Measurements from ENCODE around the gene SRD5A1. TPM values are rescaled to one million over a fixed set of nuclear protein-coding genes. Genes with fewer than 3 reads are reported as not detected.

The SRD5A1 gene
- total RNA-seq, 2 experiments from 2014 or later, result 11.0 to 16.2 TPM

DNA sequence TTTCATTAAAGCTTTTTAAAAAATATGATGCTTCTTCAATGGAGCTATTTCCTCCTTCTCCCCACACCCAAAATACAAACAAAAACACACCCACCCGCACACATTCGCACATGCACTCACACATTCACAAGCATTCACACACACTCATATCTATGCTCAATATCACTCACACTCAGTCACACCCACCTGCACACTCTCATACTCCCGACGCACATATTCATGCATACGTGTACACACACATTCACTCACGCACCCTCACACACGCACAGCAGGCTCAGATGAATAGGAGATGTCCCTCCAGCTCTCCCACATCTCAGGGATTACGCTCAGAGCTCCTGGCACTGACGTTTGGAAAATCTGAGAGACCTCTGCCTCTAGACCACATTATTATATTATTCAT lies 54.3 kb downstream of the SRD5A1 start:
- DNase-seq (no peak), ATAC-seq (no peak)
- peaks cover 48% of the 10 kb centered on the region for H3K27me3 Mint-ChIP-seq
- H3K4me1 Mint-ChIP-seq, result no peaks in the 10 kb centered on the region
- H3K36me3 Mint-ChIP-seq, result no peaks in the 10 kb centered on the region
- H3K4me3 Mint-ChIP-seq, result no peak overlapping the region
- no peaks in the 10 kb centered on the region for H3K9me3 Mint-ChIP-seq (ENCODE audit: low read depth)
- CTCF ChIA-PET, result no interaction called here
- no peak overlapping the region for H3K27ac Mint-ChIP-seq

GRCh38 chr5:6692906-6693305 lies 59.7 kb downstream of the SRD5A1 start:
- ATAC-seq (no peak), DNase-seq (no peak)
- H3K4me1 Mint-ChIP-seq, result no peaks in the 10 kb centered on the region
- H3K9me3 Mint-ChIP-seq (ENCODE audit: low read depth), result no peaks in the 10 kb centered on the region
- no peaks in the 10 kb centered on the region for H3K36me3 Mint-ChIP-seq
- peaks cover 60% of the 10 kb centered on the region for H3K27me3 Mint-ChIP-seq
- CTCF ChIA-PET, result interaction anchor here (0.6 kb wide), 1 partner anchor 411 kb away, joined by 3 read pairs; no protein-coding TSS in a partner anchor
- no peak overlapping the region for H3K27ac Mint-ChIP-seq
- no peak overlapping the region for H3K4me3 Mint-ChIP-seq

- ATAC-seq (no peak), DNase-seq (no peak)
- Mint-ChIP-seq H3K27me3 (peaks cover 59% of the 10 kb centered on the region), H3K9me3 (ENCODE audit: low read depth) (no peaks in the 10 kb centered on the region), H3K27ac (no peak overlapping the region), H3K4me3 (no peak overlapping the region), H3K36me3 (no peaks in the 10 kb centered on the region), H3K4me1 (no peaks in the 10 kb centered on the region)
- CTCF ChIA-PET, result no interaction called here
Observed at GRCh38 chr5:6698696-6699095, 65.5 kb downstream of the SRD5A1 start.

- ATAC-seq (no peak), DNase-seq (no peak)
- Mint-ChIP-seq H3K4me3 (no peak overlapping the region), H3K36me3 (no peaks in the 10 kb centered on the region), H3K4me1 (peaks cover 3% of the 10 kb centered on the region), H3K9me3 (ENCODE audit: low read depth) (no peaks in the 10 kb centered on the region), H3K27ac (no peak overlapping the region), H3K27me3 (peaks cover 54% of the 10 kb centered on the region)
- CTCF ChIA-PET, result no interaction called here
Observed at GRCh38 chr5:6699357-6699756, 66.1 kb downstream of the SRD5A1 start.

GRCh38 chr5:6700074-6700684 lies 66.9 kb downstream of the SRD5A1 start:
- Mint-ChIP-seq H3K4me3 (no peak overlapping the region), H3K27ac (no peak overlapping the region), H3K36me3 (no peaks in the 10 kb centered on the region), H3K9me3 (ENCODE audit: low read depth) (no peaks in the 10 kb centered on the region), H3K4me1 (peaks cover 4% of the 10 kb centered on the region), H3K27me3 (peaks cover 49% of the 10 kb centered on the region)
- DNase-seq (no peak), ATAC-seq (no peak)
- CTCF ChIA-PET, result no interaction called here

GRCh38 chr5:6700685-6701355 lies 67.6 kb downstream of the SRD5A1 start:
- Mint-ChIP-seq H3K36me3 (no peaks in the 10 kb centered on the region), H3K4me3 (no peak overlapping the region), H3K27ac (no peak overlapping the region), H3K4me1 (peaks cover 8% of the 10 kb centered on the region), H3K9me3 (ENCODE audit: low read depth) (no peaks in the 10 kb centered on the region), H3K27me3 (peaks cover 46% of the 10 kb centered on the region)
- ATAC-seq (no peak), DNase-seq (no peak)
- CTCF ChIA-PET, result no interaction called here

GRCh38 chr5:6701491-6701890 lies 68.3 kb downstream of the SRD5A1 start:
- Mint-ChIP-seq H3K36me3 (no peaks in the 10 kb centered on the region), H3K27me3 (peaks cover 43% of the 10 kb centered on the region), H3K4me3 (no peak overlapping the region), H3K4me1 (peaks cover 11% of the 10 kb centered on the region), H3K27ac (no peak overlapping the region), H3K9me3 (ENCODE audit: low read depth) (no peaks in the 10 kb centered on the region)
- ATAC-seq, result no peak
- no peak for DNase-seq
- CTCF ChIA-PET, result no interaction called here

GRCh38 chr5:6702633-6703032 lies 69.4 kb downstream of the SRD5A1 start:
- Mint-ChIP-seq H3K36me3 (no peaks in the 10 kb centered on the region), H3K9me3 (ENCODE audit: low read depth) (no peaks in the 10 kb centered on the region), H3K27me3 (peaks cover 32% of the 10 kb centered on the region), H3K4me3 (no peak overlapping the region), H3K27ac (no peak overlapping the region), H3K4me1 (peaks cover 11% of the 10 kb centered on the region)
- CTCF ChIA-PET, result no interaction called here
- DNase-seq (no peak), ATAC-seq (no peak)

GRCh38 chr5:6703806-6704205 lies 70.6 kb downstream of the SRD5A1 start:
- Mint-ChIP-seq H3K4me3 (no peak overlapping the region), H3K27ac (no peak overlapping the region), H3K9me3 (ENCODE audit: low read depth) (no peaks in the 10 kb centered on the region), H3K36me3 (no peaks in the 10 kb centered on the region), H3K27me3 (peaks cover 25% of the 10 kb centered on the region), H3K4me1 (peaks cover 11% of the 10 kb centered on the region)
- DNase-seq (no peak), ATAC-seq (no peak)
- CTCF ChIA-PET, result no interaction called here

DNA sequence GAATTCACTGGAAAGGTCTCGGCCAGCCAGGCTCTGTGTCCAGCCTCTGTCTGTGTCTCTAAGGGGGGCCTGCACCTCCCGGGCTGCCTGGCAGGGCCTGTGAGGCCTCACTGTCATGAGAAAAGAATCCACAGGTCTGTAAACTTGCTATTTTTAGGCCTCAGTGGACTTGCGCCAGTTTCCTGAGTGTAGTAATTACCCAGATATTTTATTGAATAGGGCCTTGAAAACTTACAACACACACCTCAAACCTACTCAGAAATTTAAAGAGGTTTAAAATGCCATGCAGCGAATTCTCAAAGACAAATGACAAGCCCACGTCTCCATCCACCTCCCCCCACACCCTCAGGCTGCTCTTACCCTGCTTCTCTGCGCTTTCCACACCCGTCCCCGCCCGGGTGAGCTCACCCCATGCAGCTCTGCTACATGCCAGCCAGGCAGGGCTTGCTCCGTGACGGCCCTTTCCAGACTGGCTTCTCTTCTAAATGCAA lies 71.2 kb downstream of the SRD5A1 start:
- CTCF ChIA-PET, result no interaction called here
- no peak for ATAC-seq
- Mint-ChIP-seq H3K4me1 (peaks cover 11% of the 10 kb centered on the region), H3K27me3 (peaks cover 19% of the 10 kb centered on the region), H3K27ac (no peak overlapping the region), H3K4me3 (no peak overlapping the region), H3K9me3 (ENCODE audit: low read depth) (no peaks in the 10 kb centered on the region), H3K36me3 (no peaks in the 10 kb centered on the region)
- DNase-seq, result no peak

GRCh38 chr5:6705088-6705487 lies 71.8 kb downstream of the SRD5A1 start:
- Mint-ChIP-seq H3K4me1 (peaks cover 11% of the 10 kb centered on the region), H3K27me3 (peaks cover 15% of the 10 kb centered on the region), H3K36me3 (no peaks in the 10 kb centered on the region), H3K9me3 (ENCODE audit: low read depth) (no peaks in the 10 kb centered on the region), H3K4me3 (no peak overlapping the region), H3K27ac (no peak overlapping the region)
- CTCF ChIA-PET, result no interaction called here
- DNase-seq, result no peak
- ATAC-seq, result no peak

GRCh38 chr5:6705959-6706358 lies 72.7 kb downstream of the SRD5A1 start:
- peaks cover 8% of the 10 kb centered on the region for H3K27me3 Mint-ChIP-seq
- ATAC-seq (no peak), DNase-seq (no peak)
- H3K4me1 Mint-ChIP-seq, result peaks cover 11% of the 10 kb centered on the region
- CTCF ChIA-PET, result no interaction called here
- no peaks in the 10 kb centered on the region for H3K36me3 Mint-ChIP-seq
- no peak overlapping the region for H3K27ac Mint-ChIP-seq
- H3K4me3 Mint-ChIP-seq, result no peak overlapping the region
- no peaks in the 10 kb centered on the region for H3K9me3 Mint-ChIP-seq (ENCODE audit: low read depth)

- DNase-seq, result no peak
- Mint-ChIP-seq H3K4me3 (no peak overlapping the region), H3K9me3 (ENCODE audit: low read depth) (no peaks in the 10 kb centered on the region), H3K27ac (no peak overlapping the region), H3K27me3 (peaks cover 2% of the 10 kb centered on the region), H3K36me3 (no peaks in the 10 kb centered on the region), H3K4me1 (peaks cover 21% of the 10 kb centered on the region)
- no peak for ATAC-seq
- CTCF ChIA-PET, result no interaction called here
Observed at GRCh38 chr5:6707852-6708251, 74.6 kb downstream of the SRD5A1 start.

- Mint-ChIP-seq H3K36me3 (no peaks in the 10 kb centered on the region), H3K9me3 (ENCODE audit: low read depth) (no peaks in the 10 kb centered on the region), H3K27me3 (peaks cover 2% of the 10 kb centered on the region), H3K4me3 (no peak overlapping the region), H3K4me1 (peaks cover 21% of the 10 kb centered on the region), H3K27ac (no peak overlapping the region)
- DNase-seq, result no peak
- ATAC-seq, result no peak
- CTCF ChIA-PET, result no interaction called here
Observed at GRCh38 chr5:6708814-6709213, 75.6 kb downstream of the SRD5A1 start.

Measured in activated CD8-positive, alpha-beta memory T cell treated with anti-CD3 and anti-CD28 coated beads, Interleukin-2, amount 10 ng/mL, durations not matched to agents 7 days and 5 days (primary cell).